HG03064 (cell line): ENCODE results near the gene CCDC6.
"Not testable (repeated sequence)": the region's sequence is repeated elsewhere in the genome, so short reads cannot be mapped to it uniquely, and the experiment has no call there.

ENCODE experiments used
- ATAC-seq: cut with Tn5 transposase; IDR thresholded peaks from one replicate; pipeline ENCODE4 v1.9.1; 2021; ENCODE audit warnings: low read depth; ENCODE audit not compliant: unreplicated experiment

Gene CCDC6

DNA sequence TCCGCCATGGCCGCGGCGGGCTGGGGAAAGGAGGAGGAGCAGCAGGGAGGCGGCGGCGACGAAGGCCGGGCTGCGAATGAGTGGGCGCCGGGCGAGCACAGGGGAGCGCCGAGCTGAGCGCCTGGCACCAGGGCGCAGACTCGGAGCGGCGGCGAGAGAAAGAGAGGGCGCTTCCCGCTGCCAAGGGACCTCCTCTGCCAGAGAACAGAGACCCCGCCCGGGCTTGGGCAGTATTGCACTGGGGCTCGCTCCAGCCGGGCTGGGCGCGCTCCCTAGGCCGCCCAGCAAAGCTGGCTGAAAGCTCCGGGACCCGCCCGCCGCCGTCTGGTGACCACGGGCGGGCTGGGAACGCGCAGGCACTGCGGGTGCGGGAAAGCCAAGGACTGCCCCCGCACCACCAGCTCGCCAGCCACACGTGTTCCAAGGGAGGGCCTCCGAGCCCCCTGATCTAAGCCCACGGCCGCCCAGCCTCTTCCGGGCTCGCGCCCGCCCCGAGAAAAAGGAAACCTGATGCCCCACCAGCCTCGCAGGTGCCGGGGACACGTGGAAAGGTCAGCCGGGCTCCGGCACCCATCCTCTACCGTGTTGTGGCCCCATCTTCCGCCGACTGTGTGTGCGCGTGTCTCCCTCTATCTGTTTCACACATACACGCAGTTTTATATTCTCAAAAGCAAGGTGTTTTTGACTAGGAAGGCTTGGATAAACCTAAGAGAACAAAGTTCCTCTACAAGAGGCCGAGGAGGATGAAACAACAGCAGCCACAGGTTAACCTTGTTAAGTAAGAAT lies at the start of gene CCDC6:
CCDC6 (minus strand) TSS at position 140 of the 786 bp plus-strand sequence; CDS start at position 8, 132 bp downstream.
- ATAC-seq = peak; percentile 85

DNA sequence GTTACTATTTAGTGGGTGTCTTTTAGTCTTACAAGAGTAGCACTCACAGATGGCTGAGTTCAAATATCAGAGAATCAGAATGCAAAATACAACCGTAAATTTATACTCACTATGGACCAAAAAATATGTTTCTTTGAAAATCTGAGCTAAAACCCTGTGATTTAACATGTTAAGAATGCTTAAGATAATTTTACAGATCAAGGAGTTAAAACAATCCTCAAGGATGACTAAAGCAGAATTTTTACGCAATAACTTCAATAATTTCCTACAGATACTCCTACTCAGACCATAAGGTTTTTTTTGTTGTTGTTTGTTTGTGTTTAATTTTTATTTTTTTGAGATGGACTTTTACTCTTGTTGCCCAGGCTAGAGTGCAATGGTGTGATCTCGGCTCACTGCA lies 47.9 kb upstream of the CCDC6 start:
- ATAC-seq = no peak

DNA sequence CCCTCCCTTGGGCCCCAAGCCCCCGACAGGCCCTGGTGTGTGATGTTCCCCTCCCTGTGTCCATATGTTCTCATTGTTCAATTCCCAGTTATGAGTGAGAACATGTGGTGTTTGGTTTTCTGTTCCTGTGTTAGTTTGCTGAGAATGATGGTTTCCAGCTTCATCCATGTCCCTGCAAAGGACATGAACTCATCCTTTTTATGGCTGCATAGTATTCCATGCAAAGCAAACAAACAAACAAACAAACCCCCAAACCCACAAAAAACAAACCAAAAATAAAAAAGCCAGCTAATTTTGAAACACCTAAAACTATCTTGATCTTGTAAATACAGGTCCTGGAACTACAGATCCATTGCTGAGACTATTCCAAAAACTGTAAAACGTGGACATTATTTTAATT lies 47.4 kb upstream of the CCDC6 start:
- not testable (repeated sequence) for ATAC-seq

DNA sequence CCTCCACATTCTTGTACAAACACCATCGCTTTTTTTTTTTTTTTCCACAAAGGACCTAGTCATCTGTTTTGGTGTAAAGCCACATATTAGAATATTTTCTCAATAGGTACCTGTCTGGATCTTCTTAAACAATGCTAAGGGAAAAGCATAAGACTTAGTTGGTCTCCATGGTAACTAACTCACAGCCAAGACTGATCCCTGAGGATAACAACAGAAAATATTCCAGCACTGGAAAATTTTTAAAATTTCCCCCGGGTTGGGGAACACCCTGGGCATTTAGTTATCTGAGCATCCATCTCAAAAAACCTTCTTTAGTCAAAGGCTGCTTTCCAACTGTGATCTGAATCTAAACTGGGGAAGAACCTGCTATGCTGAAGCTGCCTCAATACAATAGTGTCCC lies 43.7 kb upstream of the CCDC6 start:
- ATAC-seq = no peak

DNA sequence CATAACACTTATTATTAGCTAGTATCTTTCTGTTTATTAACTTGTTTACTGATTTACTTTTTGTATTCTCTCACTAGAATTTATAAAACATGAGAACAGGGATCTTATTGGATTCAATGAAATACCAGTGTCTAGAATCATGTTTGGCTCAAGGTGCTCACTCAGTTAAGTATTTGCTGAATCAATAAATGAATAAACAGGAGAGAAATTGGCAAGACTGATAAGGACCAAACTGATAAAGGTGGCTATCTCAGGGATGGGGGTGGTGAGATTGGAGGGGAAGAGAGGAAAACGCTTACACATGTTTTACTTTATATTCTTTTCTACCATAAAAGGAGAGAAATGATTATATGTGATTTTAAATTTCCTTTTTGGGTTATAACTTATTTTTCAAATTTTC lies 43.3 kb upstream of the CCDC6 start:
- no peak for ATAC-seq

DNA sequence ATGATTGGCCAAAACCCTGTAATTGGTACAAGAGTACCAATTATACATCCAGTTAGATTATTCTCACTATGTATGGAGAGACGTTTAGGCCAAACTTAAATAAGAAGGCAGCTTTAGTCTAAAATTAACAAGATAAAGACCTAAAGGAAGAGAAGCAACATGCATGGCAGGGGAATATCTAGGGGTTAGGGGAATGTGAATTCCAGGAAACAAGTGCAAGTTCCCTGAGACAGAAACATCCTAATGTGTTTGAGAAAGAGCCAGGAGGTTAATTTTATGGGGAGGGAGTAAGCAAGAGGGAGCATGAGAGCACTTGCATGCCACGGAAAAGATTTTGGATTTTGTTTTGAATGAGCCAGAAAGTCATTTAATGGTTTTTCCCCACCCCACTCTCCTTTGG lies 39.6 kb upstream of the CCDC6 start:
- ATAC-seq = no peak

DNA sequence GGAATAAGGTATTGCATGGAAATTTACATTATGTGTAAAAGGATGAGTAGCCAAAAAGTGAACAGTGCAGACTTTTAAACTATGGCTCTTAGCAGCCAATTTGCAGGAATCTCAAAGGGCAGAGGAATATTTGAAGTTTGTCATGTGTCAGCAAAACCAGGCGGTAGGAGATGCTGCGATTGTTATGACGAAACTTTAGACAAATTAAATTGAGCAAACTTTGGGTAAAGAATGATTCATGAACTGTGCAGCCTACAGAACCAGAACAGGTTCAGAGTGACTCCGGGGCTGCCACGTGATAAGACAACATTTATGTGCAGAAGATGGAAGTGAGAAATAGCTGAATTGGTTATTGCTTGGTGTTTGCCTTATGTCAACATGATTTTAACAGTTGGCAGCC lies 39.2 kb upstream of the CCDC6 start:
- ATAC-seq = no peak

DNA sequence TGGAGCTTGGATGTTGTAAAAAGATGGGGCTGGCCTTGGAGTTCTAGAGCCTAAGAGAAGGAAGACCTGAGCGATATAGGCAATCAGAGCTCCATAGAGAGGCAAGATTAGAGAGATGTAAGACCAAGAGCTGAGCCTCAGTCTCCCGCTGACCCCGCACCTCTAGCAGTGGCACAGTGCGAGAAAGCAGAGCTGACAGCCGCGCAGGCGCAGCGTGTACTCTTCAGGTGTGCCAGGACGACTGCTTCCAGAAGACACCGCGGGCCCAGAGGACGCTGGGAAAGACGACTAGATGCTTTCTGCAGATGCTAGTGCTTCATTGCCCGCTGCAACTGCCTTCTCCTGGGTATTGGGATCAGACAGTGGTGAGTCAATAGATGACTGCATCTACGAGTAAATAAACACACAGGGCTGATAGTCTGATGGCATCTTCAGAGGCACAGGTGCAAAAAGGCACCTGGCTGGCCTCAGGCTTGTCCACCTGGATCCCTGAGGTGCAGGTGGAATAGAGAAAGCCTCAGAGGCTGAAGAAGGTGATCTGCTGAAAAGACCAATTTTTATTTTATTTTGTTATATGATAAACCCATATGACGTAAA lies 38.1 kb upstream of the CCDC6 start:
- ATAC-seq = no peak

DNA sequence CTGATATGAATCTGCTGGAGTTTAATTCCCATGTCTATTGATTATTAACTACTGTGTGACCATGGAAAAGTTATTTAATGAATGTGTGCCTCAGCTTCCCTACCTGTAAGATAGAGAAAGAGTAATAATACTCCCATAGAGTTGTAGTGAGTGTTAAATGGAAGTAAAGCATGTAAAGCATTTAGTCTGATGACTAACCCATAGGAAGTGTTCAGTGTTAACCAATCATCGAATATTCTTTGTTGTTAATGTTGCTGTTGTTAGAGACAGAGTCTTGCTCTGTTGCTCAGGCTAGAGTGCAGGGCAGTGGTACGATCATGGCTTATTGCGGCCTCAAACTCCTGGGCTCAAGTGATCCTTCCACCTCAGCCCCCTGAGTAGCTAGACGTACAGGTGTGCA lies 36.2 kb upstream of the CCDC6 start:
- ATAC-seq = no peak

DNA sequence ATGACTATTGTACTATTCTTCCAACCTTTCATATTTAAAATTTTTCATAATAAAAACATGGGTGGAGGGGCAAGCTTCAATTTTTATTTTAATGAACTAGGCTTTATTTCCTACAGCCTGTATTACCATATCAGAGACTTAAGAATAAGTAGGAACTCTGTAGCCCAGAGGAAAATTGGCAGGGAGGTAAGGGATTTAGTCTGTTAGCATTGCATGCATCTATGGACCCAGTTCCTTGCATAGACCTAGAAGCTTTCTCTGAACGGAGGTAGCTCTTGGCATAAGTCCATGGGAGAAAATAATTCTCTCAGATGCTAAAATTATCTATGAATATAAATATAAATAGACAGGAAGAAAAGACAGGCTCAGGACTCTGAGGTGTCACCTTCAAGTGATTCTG lies 31.4 kb upstream of the CCDC6 start:
- ATAC-seq = no peak

DNA sequence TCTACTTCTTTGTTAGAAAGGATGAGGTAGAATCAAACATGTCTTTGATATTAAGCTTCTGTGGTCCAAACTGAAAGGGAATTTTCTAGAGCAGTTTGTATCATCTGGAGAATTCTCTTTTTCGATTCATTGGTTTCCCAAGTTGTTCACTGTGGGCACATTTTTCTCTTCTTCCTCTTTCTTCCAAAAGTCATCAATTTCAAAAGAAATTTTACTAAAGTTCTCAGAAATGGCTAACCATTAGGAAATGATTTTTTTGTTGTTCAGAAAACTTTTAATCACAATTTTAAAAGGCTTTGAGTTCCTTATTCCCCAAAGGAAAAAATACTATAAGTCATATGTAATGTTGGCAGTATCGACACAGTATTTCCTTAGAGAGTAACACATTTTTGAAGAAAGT lies 28.3 kb upstream of the CCDC6 start:
- ATAC-seq = no peak

DNA sequence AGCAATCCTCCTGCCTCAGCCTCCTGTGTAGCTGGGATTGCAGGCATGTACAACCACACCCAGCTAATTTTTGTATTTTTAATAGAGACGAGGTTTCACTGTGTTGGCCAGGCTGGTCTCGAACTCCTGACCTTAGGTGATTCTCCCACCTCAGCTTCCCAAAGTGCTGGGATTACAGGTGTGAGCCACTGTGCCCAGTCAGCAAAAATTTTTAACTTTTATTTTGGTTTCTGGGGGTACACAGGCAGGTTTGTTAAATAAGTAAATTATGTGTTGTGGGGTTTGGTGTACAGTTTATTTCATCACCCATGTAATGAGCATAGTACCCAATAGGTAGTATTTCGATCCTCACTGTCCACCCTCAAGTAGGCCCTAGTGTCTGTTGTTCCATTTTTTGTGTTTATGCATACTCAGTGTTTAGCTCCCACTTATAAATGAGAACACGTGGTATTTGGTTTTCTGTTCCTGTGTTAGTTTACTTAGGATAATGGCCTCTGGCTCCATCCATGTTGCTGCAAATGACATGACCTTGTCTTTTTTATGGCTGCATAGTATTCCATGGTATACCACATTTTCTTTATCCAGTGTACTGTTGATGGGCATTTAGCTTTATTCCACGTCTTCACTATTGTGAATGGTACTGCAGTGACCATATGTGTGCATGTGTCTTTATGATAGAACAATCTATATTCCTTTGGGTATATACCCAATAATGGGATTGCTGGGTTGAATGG lies 24.6 kb upstream of the CCDC6 start:
- not testable (repeated sequence) for ATAC-seq

DNA sequence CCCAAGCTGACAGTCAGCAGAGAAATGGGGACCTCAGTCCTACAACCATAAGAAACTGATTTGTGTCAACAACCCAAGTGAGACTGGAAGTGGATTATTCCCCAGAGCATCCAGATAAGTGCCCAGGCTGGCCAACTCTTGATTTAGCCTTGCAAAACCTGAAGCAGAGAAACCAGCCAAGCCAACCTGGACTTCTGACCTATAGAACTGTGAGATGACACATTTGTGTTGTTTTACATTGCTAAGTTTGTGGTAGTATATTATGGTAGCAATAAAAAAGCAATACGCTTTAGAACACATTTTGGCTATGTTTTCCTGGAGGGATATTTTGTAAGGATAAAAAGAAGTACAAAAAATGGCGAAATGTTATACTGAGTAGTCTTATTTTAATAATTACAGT lies 19.7 kb upstream of the CCDC6 start:
- ATAC-seq = no peak

DNA sequence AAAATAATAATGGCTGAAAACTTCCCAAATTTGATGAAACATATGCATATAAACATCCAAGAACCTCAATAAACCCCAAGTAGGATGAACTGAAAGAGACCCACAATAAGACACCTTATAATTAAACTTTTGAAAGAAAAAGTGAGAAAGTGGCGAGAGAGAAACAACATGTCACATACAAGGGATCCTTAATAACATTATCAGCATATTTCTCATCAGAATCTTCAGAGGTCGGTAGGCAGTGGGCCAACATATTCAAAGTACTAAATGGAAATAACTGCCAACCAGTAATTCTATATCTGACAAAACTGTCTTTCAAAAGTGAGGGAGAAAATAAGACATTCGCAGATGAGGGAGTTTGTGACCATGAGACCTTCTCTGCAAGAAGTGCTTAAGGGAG lies 16.6 kb upstream of the CCDC6 start:
- ATAC-seq = no peak

DNA sequence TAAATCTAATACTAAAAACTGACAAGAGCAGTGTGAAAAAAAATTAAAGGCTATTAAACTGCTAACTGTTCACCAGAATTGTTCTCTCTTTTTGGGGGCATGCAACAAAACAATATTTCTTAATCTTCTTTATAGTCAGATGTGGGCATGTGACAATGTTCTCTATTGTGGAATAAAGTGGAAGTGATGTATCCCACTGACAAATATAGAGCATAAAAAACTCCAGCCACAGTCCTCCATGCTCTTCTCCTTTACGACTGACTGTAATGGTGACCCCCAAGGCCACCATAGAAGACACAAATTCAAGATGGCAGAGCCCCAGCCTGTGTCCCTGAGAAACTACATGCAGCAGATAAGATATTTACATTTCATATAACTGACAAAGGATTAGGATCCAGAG lies 11.6 kb upstream of the CCDC6 start:
- ATAC-seq = no peak

DNA sequence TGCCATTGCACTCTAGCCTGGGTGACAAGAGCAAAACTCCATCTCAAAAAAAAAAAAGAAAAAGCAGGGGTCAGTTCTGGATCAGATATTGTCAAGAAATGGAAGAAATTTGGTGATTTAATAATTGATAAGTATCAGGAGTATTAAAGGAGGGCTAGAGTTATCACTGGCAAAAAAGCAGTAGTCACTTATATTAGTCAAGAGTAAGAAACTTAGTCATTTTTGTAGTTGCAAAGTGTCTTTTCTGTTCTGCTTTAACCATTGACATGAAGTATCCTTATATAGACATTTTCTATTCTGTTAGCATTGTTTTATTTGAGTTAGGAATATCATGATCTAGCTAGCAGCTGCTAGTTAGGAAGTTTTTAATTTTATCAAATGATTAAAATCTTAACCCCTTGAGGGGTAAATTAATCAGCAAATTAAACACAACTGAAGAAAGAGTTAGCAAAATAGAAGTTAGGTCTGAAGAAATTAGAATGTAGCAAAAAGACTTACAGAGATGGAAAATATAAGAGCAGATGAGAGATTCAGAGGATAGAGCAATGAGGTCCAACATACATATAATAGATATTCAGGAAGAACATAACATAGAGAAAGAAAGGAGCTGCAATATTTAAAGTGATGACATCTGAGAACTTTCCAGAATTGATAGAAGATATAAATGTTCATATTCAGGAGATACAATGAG lies 7.3 kb upstream of the CCDC6 start:
- no peak for ATAC-seq

DNA sequence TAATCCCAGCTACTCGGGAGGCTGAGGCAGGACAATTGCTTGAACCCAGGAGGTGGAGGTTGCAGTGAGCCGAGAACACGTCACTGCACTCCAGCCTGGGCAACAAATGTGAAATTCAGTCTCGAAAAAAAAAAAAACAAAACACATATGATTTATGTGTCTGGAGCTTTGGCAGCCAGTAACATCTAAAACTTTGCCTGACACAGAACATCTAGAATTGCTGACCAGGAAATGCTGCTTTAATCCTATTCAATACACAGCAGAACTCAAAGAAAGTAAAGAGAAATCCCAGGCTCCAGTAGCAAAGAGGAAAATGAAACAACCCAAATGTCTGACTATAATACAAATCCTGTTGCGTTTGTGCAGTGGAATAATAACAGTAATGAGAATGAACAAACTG lies 4.5 kb upstream of the CCDC6 start:
- ATAC-seq = no peak

DNA sequence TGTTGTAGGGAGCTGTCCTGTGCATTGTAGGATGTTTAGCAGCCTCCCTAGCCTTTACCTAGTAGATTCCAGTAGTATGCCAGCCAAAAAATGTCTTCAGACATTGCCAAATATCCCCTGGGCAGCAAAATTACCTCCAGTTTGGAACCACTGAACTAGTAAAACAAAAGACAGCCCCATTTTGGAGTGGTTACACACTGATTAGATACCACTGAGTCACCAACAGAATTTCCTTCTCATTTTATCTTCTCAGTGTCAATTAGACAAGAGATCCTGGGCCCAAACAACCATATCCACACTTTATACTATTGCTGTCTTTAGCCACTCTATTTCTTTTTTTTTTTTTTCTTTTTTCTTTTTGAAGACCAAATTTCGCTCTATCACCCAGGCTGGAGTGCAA lies 3.5 kb upstream of the CCDC6 start:
- no peak for ATAC-seq

DNA sequence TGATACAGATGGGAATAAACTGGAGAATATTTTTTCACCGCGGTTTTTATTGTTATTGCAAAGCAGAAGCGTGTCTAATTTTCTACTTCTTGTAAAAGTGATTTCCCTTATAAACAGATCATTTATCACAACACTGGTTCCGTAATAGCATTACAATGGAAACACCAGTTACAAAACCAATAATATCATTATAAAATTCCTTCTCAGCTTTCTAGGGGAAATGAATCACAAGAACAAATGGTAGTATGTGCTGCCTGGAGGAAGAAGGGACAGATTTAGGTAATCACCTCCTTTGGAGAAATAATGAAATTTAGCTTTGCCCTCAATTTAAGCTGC lies 2.4 kb upstream of the CCDC6 start:
- ATAC-seq = no peak

DNA sequence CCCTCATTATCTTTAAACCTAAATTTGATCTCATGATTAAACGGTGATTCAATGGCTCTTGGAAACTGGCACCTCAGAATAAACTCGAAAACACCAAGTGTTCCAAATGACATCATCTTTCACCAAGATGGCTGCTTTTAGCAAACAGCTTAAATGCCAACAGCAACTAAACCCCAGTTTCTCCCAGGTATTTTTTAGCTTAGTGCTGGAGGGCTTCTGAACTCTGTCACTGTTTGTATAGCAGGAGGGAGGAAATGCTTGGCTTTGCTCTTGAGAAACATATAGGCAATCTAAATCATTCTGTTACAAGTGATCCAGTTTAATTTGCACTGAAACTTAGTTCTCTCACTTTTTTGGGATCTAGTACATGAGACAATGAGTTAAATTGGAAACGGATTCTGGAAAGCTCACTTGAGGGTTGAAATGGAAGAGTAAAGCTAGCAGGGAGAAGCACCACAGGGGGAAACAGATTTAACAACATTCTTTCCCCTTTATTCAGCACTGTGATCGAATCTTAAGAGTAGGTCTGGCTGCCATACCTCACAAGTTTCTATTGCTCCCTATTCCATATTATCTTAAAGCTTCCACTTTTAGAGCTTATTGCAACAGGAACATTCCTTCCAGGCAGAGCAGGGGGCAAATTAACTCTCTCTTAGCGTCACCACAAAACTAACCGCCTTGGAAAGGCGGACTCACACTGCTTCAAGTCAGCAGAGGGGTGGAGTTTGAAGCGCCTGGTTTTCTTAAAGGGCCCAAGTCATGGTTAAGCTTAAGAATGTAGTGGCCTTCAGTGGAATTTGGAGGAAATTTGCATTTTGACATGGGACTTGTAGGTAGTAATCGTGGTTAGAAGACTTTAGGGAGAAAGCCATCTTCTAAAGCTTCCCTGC lies 1.8 kb upstream of the CCDC6 start:
- no peak for ATAC-seq
